C4-2B (cell line): ENCODE measurements around the gene MCF2L2.

Source experiments
- ZFX ChIP-seq: fragments of 450-650 bp; IDR thresholded peaks from 2 replicates; pipeline ENCODE4 v1.6.1; 2017
- TF ChIP-seq, protein P1 (sequence below): fragments of 450-650 bp; conservative IDR thresholded peaks from 2 replicates; pipeline ENCODE4 v1.5.1; 2017; ENCODE audit warnings: mild to moderate bottlenecking

DNA sequence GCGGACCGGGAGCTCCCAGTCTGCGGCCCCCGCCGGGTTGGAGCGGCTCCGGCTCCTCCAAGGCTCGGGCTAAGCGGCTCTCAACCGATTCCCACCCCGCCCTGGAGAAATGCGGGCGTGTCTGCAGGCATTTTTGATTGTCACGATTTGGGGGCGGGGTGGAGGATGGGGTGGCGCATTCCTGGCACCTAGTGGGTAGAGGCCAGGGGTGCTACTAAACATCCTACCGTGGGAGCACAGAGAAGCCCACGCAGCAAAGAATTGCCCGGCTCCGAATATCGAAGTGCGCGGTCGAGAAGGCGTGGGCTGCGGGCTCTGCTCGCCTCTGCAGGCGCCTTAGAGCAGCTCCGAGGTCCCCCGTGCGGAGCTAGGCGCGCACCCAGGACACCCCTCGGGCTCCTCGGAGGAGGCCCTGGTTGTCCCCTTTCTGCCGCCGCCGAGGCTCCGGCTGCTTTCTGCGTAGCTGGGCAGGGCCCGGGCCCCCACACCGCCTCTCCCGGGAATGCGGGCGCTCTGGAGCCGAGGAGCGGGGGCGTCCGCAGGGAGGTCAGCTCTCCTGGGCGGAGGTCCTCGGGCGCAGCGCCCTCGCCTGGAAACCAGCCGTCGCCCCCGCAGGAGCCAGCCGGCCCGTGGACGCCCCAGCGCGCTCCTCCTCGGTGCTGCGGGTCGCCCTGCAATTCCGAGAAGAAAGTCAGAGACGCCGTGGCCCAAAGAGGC lies 249.4 kb downstream of the MCF2L2 start:
- TF ChIP-seq, protein P1, sequence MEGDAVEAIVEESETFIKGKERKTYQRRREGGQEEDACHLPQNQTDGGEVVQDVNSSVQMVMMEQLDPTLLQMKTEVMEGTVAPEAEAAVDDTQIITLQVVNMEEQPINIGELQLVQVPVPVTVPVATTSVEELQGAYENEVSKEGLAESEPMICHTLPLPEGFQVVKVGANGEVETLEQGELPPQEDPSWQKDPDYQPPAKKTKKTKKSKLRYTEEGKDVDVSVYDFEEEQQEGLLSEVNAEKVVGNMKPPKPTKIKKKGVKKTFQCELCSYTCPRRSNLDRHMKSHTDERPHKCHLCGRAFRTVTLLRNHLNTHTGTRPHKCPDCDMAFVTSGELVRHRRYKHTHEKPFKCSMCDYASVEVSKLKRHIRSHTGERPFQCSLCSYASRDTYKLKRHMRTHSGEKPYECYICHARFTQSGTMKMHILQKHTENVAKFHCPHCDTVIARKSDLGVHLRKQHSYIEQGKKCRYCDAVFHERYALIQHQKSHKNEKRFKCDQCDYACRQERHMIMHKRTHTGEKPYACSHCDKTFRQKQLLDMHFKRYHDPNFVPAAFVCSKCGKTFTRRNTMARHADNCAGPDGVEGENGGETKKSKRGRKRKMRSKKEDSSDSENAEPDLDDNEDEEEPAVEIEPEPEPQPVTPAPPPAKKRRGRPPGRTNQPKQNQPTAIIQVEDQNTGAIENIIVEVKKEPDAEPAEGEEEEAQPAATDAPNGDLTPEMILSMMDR: no peak; the same call in 1 of the 2 replicates
- TF ChIP-seq ZFX: no peak
